MCF 10A (cell line): ENCODE data around the gene GPR35. TPM values are rescaled to one million over a fixed set of nuclear protein-coding genes. Genes with fewer than 3 reads are reported as not detected.

Source experiments
- BruUV-seq: library from RNA; stranded (reverse); fragments of 400-500 nt; replicated peaks from 2 replicates; lab custom pipeline; 2021; lab: Mats Ljungman, UMichigan
- CTCF ChIA-PET: fragments of 300-600 bp; sonication (Branson Sonifier 250); formaldehyde crosslinking; extraction: SDS; loops from one replicate; lab custom pipeline; 2021; ENCODE audit warnings: antibody characterized with exemption, inconsistent platforms; lab: Yijun Ruan, JAX
- POLR2A ChIA-PET: fragments of 300-600, 350-650 bp; sonication (Branson Sonifier 250); formaldehyde crosslinking; extraction: SDS; loops from one replicate; lab custom pipeline; 2020; ENCODE audit warnings: antibody characterized with exemption, inconsistent platforms; lab: Yijun Ruan, JAX
- DNase-seq: peaks from one replicate; pipeline ENCODE4 v3.0.0-alpha.2; 2018; ENCODE audit not compliant: unreplicated experiment
- H3K27ac Mint-ChIP-seq: one replicate; pipeline ENCODE4 v1.8.0; 2022; ENCODE audit warnings: mild to moderate bottlenecking, low read depth, mixed read lengths; ENCODE audit not compliant: unreplicated experiment
- H3K27me3 Mint-ChIP-seq: one replicate; pipeline ENCODE4 v1.8.0; 2022; ENCODE audit warnings: mixed read lengths; ENCODE audit not compliant: insufficient read depth, unreplicated experiment
- H3K36me3 Mint-ChIP-seq: one replicate; pipeline ENCODE4 v1.8.0; 2022; ENCODE audit warnings: mild to moderate bottlenecking, moderate library complexity, mixed read lengths; ENCODE audit not compliant: insufficient read depth, unreplicated experiment
- H3K4me1 Mint-ChIP-seq: one replicate; pipeline ENCODE4 v1.8.0; 2022; ENCODE audit warnings: mixed read lengths; ENCODE audit not compliant: insufficient read depth, unreplicated experiment
- H3K4me3 Mint-ChIP-seq: one replicate; pipeline ENCODE4 v1.8.0; 2022; ENCODE audit warnings: mild to moderate bottlenecking, moderate library complexity, mixed read lengths; ENCODE audit not compliant: unreplicated experiment
- H3K9me3 Mint-ChIP-seq: one replicate; pipeline ENCODE4 v1.8.0; 2022; ENCODE audit warnings: mixed read lengths; ENCODE audit not compliant: unreplicated experiment
- CTCF ChIP-seq: fragments of 200-600 bp; IDR thresholded peaks from one replicate; pipeline ENCODE4 v1.8.0; 2022; ENCODE audit warnings: antibody characterized with exemption, mild to moderate bottlenecking; ENCODE audit not compliant: unreplicated experiment
- intact Hi-C: fragments of 100-400 bp; cut with micrococcal nuclease; formaldehyde crosslinking; loops from 2 replicates; pipeline ENCODE4 v1.14.1; 2022
- total RNA-seq: library from RNA; stranded (reverse); gene quantifications from 2 replicates; pipeline ENCODE4 v1.2.3, GENCODE V29; 2022

GPR35 gene
- total RNA-seq, 1 experiment from 2014 or later = 0.42 TPM

- H3K27ac Mint-ChIP-seq = peak overlapping the region; percentile 42
Measured at GRCh38 chr2:240582781-240583180, 42.5 kb upstream of the GPR35 start.

GRCh38 chr2:240583774-240584173, 41.5 kb upstream of the GPR35 start:
- no peak for DNase-seq
- Mint-ChIP-seq H3K4me3 (no peak overlapping the region), H3K27ac (no peak overlapping the region), H3K4me1 (peaks cover 54% of the 10 kb centered on the region), H3K9me3 (no peaks in the 10 kb centered on the region), H3K36me3 (peaks cover 11% of the 10 kb centered on the region), H3K27me3 (no peaks in the 10 kb centered on the region)
- ChIA-PET CTCF (interaction anchor here (5.7 kb wide), 1 partner anchor 19 kb away, joined by 52 read pairs; no protein-coding TSS in a partner anchor), POLR2A (interaction anchor here (8.0 kb wide), 1 partner anchor 21 kb away, joined by 275 read pairs; the partner anchor contains the start of genes ANKMY1 and DUSP28)
- no peak for TF ChIP-seq CTCF
- intact Hi-C loops = no loop called here
- no TSS peak for BruUV-seq

More at GRCh38 chr2:240582781-240583180, 42.5 kb upstream of the GPR35 start:
- no TSS peak for BruUV-seq
- intact Hi-C loops = no loop called here
- H3K4me3 Mint-ChIP-seq = no peak overlapping the region
- no peak for DNase-seq
- H3K4me1 Mint-ChIP-seq = peaks cover 49% of the 10 kb centered on the region
- CTCF ChIA-PET = interaction anchor here (5.7 kb wide), 1 partner anchor 18 kb away, joined by 52 read pairs; no protein-coding TSS in a partner anchor
- H3K27me3 Mint-ChIP-seq = no peaks in the 10 kb centered on the region
- POLR2A ChIA-PET = interaction anchor here (8.0 kb wide), 1 partner anchor 20 kb away, joined by 275 read pairs; the partner anchor contains the start of genes ANKMY1 and DUSP28
- peaks cover 14% of the 10 kb centered on the region for H3K36me3 Mint-ChIP-seq
- H3K9me3 Mint-ChIP-seq = no peaks in the 10 kb centered on the region
- no peak for TF ChIP-seq CTCF

GRCh38 chr2:240584486-240585031, 40.7 kb upstream of the GPR35 start:
- Mint-ChIP-seq H3K27ac (no peak overlapping the region), H3K4me1 (peaks cover 50% of the 10 kb centered on the region), H3K4me3 (peak overlapping the region; percentile 87), H3K36me3 (peaks cover 13% of the 10 kb centered on the region), H3K27me3 (no peaks in the 10 kb centered on the region), H3K9me3 (no peaks in the 10 kb centered on the region)
- POLR2A ChIA-PET = interaction anchor here (8.0 kb wide), 1 partner anchor 22 kb away, joined by 275 read pairs; the partner anchor contains the start of genes ANKMY1 and DUSP28
- no TSS peak for BruUV-seq
- TF ChIP-seq CTCF = no peak
- intact Hi-C loops = no loop called here
- CTCF ChIA-PET = no interaction called here
- peak; percentile 81 for DNase-seq

- BruUV-seq = no TSS peak
- no peaks in the 10 kb centered on the region for H3K27me3 Mint-ChIP-seq
- DNase-seq = no peak
- peak overlapping the region; percentile 87 for H3K4me3 Mint-ChIP-seq
- no peaks in the 10 kb centered on the region for H3K9me3 Mint-ChIP-seq
- no peak for TF ChIP-seq CTCF
- H3K4me1 Mint-ChIP-seq = peaks cover 44% of the 10 kb centered on the region
- no peak overlapping the region for H3K27ac Mint-ChIP-seq
- POLR2A ChIA-PET = interaction anchor here (1.4 to 8.0 kb wide), 5 partner anchors 11 to 730 kb away, joined by 3 to 275 read pairs (median 9); partner anchors contain the start of genes ANKMY1, DUSP28, HDLBP and RNPEPL1
- peaks cover 9% of the 10 kb centered on the region for H3K36me3 Mint-ChIP-seq
- CTCF ChIA-PET = interaction anchor here (0.7 to 4.3 kb wide), 4 partner anchors 19 to 456 kb away, joined by 3 to 28 read pairs (median 12); no protein-coding TSS in a partner anchor
- intact Hi-C loops = no loop called here
Measured at GRCh38 chr2:240585101-240585500, 40.2 kb upstream of the GPR35 start.
